Cardiac muscle cell (in vitro differentiated cells and primary cell): ENCODE data around the gene ZFHX2. TPM values are rescaled to one million over a fixed set of nuclear protein-coding genes. Genes with fewer than 3 reads are reported as not detected.
"Not testable (repeated sequence)": the region's sequence is repeated elsewhere in the genome, so short reads cannot be mapped to it uniquely, and the experiment has no call there.

ENCODE experiments used
- DNase-seq, 2 donors: peaks; one replicate each; pipeline versions ENCODE4 v3.0.0 to v3.0.0-alpha.2; 2010 to 2017; ENCODE audit warnings: low read depth in 1 of 2, low spot score in 1 of 2
- H3K27ac ChIP-seq: fragments of 200-600 bp; sonication (generic); 2 replicates; pipeline ENCODE4 v1.5.1; 2016
- H3K27me3 ChIP-seq: fragments of 200-600 bp; sonication (generic); 2 replicates; pipeline ENCODE4 v1.6.0; 2016; ENCODE audit warnings: control low read depth
- H3K36me3 ChIP-seq: fragments of 200-600 bp; sonication (generic); 2 replicates; pipeline ENCODE4 v1.5.1; 2016; ENCODE audit warnings: control low read depth
- H3K4me1 ChIP-seq: fragments of 200-600 bp; sonication (generic); 2 replicates; pipeline ENCODE4 v1.8.1; 2017; ENCODE audit warnings: low read depth, mild to moderate bottlenecking, mixed run types
- H3K4me3 ChIP-seq: fragments of 200-600 bp; sonication (generic); 2 replicates; pipeline ENCODE4 v1.5.1; 2016; ENCODE audit warnings: mild to moderate bottlenecking
- H3K9me3 ChIP-seq: fragments of 200-600 bp; sonication (generic); 2 replicates; pipeline ENCODE4 v1.5.1; 2017; ENCODE audit warnings: low read depth, mild to moderate bottlenecking, control low read depth
- CTCF ChIP-seq: IDR thresholded peaks from 2 replicates; pipeline ENCODE4 v1.5.1; 2012; ENCODE audit warnings: low read depth, mild to moderate bottlenecking, low read length
- polyA plus RNA-seq: library from polyadenylated mRNA; unstranded; fragments of >200 nt; fragmentation: Nextera tagmentation; extraction: Ambion mirVana; gene quantifications from 2 replicates; pipeline ENCODE4 v1.2.1, GENCODE V29; 2016
- total RNA-seq: library from RNA; depleted of rRNA; stranded (reverse); fragments of >200 nt; gene quantifications from 2 replicates; pipeline ENCODE4 v1.2.3, GENCODE V29; 2016

The ZFHX2 gene
- total and polyA plus RNA-seq, 2 experiments from 2014 or later = 4.2 to 5.6 TPM

- H3K4me3 ChIP-seq = no peak overlapping the region
- peaks cover 3% of the 10 kb centered on the region for H3K4me1 ChIP-seq
- peak; percentile 82 for TF ChIP-seq CTCF
- H3K27me3 ChIP-seq = no peaks in the 10 kb centered on the region
- no peaks in the 10 kb centered on the region for H3K9me3 ChIP-seq
- H3K36me3 ChIP-seq = no peaks in the 10 kb centered on the region
- DNase-seq = peak; percentile 92 to 93
- no peak overlapping the region for H3K27ac ChIP-seq
Measured at GRCh38 chr14:23588884-23589598, 37.5 kb upstream of the ZFHX2 start.

- not testable (repeated sequence) for H3K9me3 ChIP-seq, H3K4me3 ChIP-seq, H3K27ac ChIP-seq, H3K4me1 ChIP-seq, H3K36me3 ChIP-seq, H3K27me3 ChIP-seq, DNase-seq
Measured at GRCh38 chr14:23584527-23585203, 33.1 kb upstream of the ZFHX2 start.

GRCh38 chr14:23583761-23584526 is 32.4 kb upstream of the ZFHX2 start:
- not testable (repeated sequence) for DNase-seq, H3K4me3 ChIP-seq, H3K36me3 ChIP-seq, H3K27ac ChIP-seq, H3K9me3 ChIP-seq, H3K4me1 ChIP-seq
- peaks cover 11% of the 10 kb centered on the region for H3K27me3 ChIP-seq

GRCh38 chr14:23582906-23583760 is 31.6 kb upstream of the ZFHX2 start:
- TF ChIP-seq CTCF = no peak
- H3K36me3 ChIP-seq = no peaks in the 10 kb centered on the region

GRCh38 chr14:23580948-23581281 is 29.4 kb upstream of the ZFHX2 start:
- DNase-seq = no peak

More at GRCh38 chr14:23582906-23583760, 31.6 kb upstream of the ZFHX2 start:
- no peak overlapping the region for H3K27ac ChIP-seq
- no peaks in the 10 kb centered on the region for H3K9me3 ChIP-seq
- H3K27me3 ChIP-seq = peaks cover 19% of the 10 kb centered on the region
- no peak for DNase-seq
- H3K4me3 ChIP-seq = no peak overlapping the region
- no peaks in the 10 kb centered on the region for H3K4me1 ChIP-seq

More at GRCh38 chr14:23580948-23581281, 29.4 kb upstream of the ZFHX2 start:
- no peak overlapping the region for H3K4me3 ChIP-seq
- peaks cover 41% of the 10 kb centered on the region for H3K27me3 ChIP-seq
- H3K9me3 ChIP-seq = no peaks in the 10 kb centered on the region
- H3K27ac ChIP-seq = no peak overlapping the region
- no peak for TF ChIP-seq CTCF
- H3K36me3 ChIP-seq = no peaks in the 10 kb centered on the region
- peaks cover 5% of the 10 kb centered on the region for H3K4me1 ChIP-seq
